GM19463 (cell line): ENCODE results near the gene NAIF1.

ENCODE experiments used
- ATAC-seq: cut with Tn5 transposase; IDR thresholded peaks from one replicate; pipeline ENCODE4 v1.9.1; 2021; ENCODE audit warnings: mild to moderate bottlenecking, moderate library complexity; ENCODE audit not compliant: unreplicated experiment

The NAIF1 gene

DNA sequence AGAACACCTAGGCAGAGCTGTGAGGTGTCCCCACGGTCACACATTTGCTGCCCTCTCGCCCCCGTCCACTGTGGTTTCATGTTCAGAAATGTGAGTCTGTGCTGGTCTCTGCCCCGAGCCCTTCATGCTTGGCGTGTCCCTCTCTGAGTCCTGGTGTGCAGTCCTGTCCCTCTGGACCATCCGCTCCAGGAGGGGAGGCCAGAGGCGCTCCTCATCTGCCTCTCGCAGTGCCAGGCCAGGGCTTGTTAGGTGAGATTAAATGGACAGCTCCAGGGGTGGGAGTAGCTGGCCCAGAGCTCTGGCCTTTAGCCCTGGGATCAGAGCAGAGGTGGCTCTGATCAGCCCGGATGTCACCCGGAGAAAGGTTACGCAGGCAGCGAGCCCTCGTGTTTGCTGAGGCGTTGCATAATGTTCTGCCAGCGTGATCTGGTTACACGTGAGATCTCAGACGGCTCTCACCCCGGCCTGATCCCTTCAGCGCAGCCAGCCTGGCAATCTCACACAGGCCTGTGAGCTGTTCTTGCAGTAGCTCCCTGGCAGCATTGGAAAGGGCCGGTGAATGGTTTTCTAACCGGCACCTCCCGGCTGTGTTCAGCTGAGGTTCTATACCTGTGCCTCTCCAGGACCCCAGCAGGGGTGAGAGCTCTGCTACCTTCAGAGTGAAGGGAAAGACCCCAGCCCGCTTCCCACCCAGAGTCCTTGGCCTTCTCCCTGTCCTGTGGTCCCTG is 35.9 kb upstream of the NAIF1 start:
- no peak for ATAC-seq

DNA sequence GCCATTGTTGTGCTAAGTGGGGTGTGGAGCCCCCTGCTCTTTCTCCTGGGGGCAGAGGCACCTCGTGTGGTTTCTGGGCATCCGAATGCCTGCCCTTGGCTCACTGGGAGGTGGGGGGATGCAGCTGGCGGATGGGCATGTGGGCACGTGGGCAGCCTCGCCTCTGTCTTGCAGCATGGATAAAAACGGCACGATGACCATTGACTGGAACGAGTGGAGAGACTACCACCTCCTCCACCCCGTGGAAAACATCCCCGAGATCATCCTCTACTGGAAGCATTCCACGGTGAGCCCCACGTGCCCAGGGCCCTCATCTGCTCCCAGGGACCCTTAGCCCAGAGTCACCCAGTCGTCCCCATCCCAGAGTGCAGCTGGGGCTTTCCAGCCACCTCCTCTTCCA is 35.1 kb upstream of the NAIF1 start:
- no peak for ATAC-seq

DNA sequence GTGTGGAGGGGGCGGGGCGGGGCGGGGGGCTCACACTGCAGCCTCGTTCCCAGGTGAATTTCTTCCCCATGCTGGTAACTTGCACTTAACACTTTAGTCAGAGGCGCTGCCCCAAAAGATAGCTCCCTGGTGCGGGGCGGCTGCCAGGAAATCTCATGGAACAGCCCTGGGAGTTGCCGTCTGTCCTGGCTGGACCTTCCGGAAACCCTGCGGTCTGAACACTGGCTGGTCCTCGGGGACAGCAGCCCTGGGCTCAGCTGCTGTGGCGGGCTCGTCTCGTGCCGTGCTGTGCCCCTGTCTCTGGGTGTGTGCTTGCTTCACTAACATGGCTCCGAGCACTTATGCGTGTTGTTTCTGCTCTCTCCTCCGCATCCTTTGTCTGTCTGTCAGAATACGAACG is 34.6 kb upstream of the NAIF1 start:
- no peak for ATAC-seq

DNA sequence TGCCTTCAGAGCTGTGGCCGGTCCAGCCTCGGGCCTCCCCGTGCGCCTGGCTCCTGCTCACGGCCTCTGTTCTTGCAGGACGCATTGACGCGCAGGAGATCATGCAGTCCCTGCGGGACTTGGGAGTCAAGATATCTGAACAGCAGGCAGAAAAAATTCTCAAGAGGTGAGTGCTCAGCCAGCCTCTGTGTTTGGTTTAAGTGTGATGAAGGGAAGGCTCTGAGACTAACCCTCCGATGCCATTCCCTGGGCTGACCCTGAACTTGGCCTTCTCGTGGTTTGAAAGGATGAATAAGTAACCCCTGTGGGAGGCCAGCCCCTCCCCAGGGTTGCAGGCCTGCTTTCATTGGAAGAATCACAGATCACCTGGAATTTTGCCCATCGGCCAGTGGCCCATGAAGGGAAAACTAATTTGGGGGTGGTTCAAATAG is 34.1 kb upstream of the NAIF1 start:
- no peak for ATAC-seq

DNA sequence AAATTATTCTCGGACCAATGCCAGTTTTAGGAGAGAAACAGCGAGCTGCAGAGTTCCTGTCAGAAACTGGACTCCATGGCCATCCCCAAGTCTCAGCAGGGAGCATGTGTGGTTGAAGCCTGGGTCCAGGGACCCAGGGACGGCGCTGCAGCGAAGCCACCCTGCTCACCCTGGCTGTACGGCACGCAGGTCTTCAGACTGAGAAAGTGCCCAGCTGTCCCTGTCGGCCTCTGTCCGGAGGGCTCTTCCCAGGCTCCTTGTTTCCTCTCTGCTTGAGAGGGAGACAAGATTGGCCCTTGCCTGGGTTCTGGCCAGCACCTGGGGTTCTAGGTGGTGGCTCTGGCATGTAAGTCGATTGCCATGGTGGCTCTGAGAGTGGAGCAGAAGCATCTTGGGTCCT is 33.5 kb upstream of the NAIF1 start:
- no peak for ATAC-seq

DNA sequence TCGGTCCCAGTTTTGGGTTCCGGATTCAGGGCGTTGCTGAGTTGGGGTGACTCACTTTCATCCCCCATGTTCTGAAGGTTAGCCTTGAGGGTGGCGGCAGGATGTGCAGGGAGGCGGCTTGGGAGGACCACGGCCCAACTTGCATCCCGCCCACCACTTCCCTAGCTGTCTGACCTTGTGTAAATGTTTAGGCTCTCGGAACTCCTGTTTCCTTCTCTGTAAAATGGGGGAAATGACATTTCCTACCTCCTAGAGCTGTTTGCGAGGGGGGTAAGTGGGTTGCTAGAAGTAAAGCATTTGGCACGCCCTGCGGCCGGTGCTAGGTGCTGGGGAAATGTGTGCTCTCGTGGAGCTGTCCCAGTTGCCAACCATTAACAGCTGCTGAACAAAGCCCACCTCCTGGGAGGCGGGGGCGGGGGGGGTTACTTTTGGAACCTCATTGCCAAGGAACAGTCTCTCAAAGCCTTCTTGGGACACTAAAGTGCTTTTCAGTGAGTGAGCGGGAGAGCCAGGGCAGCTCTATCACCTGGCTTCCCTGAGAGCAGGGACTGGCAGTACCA is 32.9 kb upstream of the NAIF1 start:
- ATAC-seq, result no peak

DNA sequence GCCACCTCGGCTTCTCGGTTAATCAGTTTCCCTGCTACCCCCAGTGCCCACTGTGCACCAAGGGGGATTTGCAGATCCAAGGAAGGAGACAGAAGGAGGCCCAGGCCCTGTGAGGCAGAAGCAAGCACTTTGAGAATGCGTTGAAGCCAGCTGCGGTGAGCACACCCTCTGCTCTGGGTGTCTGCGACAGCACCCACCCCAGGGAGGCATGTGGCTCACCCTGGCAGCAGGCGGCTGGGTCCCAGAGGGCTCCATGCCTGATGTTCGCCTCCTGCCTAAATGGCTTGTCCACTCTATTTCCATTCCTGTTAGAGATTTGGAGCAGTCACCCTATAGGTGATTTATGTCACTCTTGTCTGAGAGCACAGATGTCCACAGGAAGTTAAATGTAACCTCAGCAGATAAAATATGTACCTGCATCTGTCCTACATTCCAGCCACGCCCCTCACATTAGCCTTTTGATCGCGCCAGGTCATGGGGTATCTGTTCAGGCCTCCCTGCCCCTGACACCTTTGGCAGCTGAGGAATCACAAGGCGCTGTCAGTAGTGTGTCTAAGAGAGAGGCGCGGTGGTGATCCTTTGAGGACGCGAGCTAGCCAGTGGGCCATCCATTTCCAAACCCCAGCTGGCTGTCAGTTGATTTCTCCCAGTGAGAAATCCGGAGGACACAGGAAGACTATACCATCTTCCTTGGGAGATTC is 32.3 kb upstream of the NAIF1 start:
- ATAC-seq, result no peak

DNA sequence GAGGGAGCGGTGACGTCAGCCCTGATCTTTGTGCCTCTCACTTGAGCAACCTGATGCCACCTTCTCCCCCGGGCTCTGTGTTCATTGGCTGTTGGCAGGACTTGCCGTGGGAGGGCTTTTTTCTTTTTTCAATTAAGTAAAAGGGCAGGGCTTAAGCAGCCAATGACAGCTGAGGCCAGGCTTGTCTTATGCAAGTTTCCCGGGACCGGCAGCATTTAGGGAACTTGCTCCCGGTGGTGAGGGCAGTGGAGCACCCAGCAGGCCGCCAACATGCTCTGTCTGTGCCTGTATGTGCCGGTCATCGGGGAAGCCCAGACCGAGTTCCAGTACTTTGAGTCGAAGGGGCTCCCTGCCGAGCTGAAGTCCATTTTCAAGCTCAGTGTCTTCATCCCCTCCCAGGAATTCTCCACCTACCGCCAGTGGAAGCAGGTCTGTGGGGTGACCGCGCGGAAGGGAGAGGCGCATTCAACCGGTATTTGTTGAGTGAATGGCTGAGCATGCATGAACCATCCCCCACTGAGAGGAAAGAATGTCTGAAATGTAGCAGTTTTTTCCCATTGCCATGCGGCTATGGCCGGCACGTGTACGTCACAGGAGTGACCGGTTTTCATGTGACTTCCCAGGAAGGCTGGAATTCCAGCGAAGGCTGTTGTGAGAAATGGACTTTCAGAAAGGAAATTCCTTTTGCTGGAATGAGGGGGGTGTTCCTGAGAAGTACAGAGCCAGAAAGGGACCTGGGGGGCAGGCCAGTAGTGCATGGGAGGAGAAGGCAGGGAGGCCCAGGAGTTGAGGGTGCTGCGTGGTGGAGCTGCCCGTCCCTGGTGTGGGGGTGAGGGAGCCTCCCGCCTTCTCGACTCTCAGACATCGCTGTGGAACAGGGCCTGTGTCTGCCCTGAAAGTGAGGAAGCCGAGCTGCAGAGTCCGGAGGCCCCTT is 31.4 kb upstream of the NAIF1 start:
- ATAC-seq, result no peak

DNA sequence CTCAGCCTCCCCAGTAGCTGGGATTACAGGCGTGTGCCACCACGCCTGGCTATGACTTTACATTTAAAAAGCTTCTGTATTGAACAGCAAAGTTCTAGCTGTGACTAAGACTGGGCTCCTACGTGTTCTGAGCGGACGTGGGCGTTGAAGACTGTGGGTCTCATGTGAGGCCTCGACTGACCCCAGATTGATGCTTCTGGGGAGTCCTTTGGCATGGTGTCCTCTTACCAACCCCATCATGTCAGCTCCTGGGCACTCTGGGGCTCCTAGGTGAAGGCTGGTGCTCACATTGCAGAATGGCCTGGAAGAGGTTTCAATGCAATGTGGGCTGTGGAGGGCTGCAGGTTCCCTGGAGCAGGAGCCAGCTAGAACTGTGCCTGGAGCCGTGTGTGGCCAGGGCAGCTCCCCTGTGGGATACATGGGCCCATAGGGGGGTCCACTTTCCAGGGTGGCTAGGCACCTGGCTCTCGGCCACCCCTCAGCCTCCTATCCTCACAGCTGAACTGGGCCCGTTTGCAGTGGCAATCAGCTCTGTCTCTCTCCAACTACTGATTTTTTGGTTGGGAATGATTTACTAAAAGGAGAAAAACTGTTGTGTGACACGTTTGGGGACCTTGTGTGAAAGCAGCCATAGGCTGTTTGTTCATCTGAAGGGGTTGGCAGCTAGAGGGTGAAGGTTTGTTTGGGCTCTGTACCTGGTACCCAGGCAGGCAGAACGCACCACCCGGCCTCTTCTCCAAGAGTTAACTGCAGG is 30.6 kb upstream of the NAIF1 start:
- ATAC-seq, result no peak

DNA sequence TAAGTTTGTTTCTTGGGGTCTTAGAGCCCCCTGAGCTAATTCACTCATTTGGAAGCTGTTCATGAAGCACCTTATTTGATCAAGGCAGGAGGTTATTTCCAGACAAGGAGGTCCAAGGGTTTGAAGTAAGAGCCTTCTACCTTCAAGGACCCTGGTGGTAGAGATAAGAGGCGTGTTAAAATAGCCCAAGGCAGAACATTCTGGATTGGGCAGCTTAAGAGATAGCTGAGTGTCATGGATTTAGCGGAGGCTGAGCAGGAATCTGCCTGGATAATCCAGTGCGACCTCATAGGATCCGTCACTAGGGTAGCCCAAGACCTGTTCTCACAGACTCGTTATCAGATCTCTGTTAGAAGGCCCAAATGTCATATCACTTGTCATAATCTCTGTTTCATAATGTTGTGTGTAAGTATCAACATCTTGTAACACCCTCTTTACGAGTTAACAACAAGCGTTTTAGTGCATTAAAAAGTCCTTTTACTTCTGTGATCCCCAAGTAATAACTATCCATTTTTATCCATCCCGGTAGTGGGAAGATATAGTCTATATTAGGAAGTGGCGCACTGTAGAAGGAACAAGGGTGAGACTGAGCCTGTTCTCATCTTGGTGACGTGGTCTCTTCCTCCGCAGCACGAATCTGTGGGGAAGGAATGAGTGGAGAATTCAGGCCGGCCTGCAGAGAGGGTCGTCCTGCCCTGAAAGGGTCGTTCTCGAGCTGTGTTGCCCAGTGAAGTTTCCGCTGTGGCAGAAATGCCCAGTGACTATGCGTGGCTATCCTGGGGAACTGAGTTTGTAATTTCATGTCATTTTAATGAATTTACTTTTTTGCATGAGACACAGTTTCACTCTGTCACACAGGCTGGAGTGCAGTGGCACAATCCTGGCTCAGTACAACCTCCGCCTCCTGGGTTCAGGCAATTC is 29.8 kb upstream of the NAIF1 start:
- no peak for ATAC-seq

DNA sequence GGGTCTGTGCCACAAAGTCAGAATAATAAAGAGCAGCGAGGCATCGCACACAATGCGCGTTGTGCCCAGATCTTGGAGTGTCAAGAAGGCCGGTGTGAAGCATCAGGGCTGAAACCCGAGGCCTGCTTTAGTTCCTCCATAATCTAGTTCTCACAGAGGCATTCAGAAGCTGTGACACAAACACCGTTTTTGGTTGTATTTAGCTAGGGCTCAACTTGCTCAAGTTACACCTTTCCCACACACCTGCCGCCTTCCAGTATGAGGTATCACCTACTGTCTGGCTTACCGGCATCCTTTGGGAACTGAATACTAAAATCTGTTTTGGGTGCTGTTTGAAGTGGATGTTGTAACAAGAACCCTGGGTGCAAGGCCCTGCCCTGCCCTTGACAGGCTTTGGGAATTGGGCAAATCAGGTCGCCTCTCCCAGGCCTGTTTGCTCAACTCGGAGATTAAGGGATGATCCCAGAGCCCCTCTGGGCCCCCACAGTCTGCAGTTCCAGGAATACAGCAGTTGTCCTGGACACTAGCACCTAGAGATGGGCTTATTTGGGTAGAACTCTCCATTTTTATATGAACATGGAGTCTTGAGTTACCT is 27.9 kb upstream of the NAIF1 start:
- ATAC-seq, result no peak

DNA sequence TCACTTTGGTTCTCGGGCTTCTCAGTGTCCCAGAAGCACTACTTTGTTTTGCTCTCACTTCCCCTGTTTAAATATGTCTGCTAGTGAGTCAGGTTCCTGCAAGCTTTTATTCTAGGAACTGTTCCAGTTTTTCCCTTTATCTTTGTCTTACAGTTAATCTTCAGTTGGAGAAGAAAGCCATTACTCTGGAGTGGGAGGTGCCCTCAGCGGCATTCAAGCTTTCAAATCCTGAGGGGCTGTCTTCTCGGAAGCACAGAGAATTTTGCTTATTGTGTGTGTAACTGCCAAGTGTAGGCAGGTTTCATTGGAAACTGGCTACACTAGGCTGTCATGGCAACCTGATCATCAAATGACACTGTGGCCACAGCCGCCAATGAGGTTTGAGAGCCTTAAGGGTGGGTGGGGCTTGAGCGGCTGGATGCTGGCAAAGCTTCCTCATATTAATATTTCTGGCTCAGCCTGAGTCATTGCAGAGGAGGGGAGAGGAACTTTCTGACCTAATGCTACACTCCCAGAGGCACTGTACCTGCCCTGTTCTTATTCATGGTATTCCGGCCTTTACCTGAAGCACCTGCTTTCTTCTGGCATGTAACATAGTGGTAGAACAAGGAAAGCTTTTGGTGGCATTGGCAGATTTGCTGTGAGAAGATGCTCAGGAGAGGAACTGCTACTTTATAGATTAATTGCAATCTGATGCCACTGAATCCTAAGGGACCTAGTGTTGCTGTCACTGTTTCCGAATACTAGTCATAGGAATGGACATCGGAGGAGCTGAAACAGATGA is 27.2 kb upstream of the NAIF1 start:
- ATAC-seq, result peak; percentile 98

DNA sequence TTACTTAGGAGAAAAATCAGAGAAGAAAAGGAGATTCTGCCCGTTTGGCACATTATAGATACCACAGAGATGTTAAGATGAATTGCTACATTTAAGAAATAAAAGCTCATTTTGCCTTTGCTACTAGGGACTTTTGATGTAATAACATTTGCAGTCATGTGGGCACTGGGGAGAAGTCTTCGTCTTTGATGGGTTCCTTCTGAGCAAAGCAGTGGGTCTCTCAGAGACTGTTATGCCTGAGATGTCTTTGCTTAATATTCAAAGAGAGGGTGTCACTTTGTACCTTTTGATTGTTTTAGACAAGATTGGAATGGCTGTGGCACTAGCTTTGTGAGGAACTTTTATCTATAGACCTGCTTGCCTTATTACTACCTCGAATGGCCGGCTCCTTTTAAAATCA is 25.9 kb upstream of the NAIF1 start:
- ATAC-seq, result no peak

DNA sequence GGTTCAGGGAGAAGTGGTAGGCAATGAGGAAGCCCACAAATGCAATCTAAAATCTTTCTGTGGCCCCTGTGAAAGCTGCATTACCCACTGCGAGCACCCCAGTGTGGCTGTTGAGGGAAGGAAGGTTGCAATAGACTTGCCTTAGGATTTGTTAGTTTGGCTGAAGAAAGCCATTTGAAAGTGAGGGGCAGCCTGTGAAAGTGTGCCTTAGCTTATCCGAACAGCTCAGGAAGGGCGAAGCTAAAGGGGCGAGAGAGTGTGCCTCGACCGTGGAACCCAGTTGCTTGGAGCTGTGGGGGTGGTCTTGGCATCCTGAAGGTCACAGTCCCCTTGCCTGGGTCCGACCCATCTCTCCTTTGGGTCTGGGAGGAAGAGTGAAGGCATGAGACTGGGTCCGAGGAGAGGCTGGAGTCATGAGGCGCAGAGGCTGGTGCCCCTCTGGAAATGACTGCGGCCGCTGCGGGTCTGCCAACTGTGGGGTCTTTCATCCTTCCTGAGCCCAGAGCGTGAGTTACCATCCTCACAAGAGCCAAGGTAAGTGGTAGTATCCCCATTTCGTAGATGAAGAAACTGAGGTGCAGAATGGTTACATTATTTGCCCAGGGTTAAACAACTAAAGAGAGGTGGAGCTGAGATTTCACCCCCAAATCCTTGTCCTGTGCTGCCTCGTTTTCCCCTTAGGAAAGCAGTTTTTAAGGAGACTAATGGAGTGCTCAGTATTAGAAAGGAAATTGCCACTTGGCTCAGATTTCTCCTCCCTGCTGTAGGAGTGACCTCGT is 25.3 kb upstream of the NAIF1 start:
- no peak for ATAC-seq

DNA sequence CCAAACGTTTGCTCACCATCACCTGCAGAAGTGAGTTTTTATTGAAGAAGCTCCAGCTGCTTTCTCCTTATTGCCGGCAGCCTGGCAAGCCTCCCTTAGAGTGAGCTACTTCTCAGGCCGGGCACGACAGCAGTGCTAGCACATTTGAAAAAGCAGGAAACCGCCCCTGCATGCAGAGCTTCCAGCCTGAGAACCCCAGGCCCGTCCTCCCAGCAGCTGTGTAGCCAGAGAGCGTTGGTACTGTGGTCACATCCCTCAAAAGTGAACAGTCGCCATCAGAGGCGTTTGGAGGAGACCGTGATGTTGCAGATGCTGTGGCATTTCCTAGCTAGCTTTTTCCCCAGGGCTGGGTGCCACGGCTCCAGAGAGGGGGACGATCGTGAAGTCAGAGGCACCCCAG is 24.5 kb upstream of the NAIF1 start:
- ATAC-seq, result no peak

DNA sequence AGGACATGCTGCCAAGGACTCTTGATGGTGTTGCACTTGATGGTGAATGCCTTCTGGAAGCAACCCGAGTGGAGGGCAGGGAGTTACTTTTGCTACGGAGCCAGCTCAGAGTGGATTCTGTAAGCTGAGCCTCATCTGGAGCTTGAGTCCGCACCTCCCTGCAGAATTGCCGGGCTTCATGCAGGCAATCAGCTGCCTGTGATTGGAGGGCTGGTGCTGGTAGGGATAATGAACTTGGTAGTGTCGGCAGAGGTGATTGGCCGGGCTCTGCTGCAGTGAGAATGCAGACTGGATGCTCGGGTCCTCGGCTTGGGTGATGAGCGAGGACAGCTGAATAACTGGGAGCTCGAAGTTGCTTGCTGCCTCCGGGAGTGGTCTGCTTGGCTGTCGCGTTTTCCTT is 24.0 kb upstream of the NAIF1 start:
- ATAC-seq, result no peak

DNA sequence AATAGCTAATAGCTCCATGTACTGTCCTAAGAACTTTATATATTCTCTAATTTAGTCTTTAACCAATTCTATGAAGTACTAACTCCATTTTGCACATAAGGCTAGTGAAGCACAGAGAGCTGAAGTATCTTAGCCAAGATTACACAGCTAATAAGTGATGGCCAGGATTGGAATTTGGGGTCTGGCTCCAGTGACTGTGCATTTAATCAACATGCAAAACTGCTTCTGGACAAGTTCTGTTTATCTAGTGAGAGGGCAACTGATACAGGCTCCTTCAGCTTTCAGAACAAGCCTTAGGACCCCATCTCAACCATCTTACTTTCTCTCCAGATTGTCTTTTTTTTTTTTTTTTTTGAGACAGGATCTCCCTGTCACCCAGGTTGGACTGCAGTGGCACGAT is 22.2 kb upstream of the NAIF1 start:
- no peak for ATAC-seq
